HEK293T (cell line): Measurements from ENCODE around the gene GMDS.

Source experiments
- BHLHE40 ChIP-seq: fragments of 450-650 bp; IDR thresholded peaks from 2 replicates; pipeline ENCODE4 v1.6.1; 2016; ENCODE audit warnings: mild to moderate bottlenecking, moderate library complexity, borderline replicate concordance
- FOXK2 ChIP-seq: fragments of 450-650 bp; IDR thresholded peaks from 2 replicates; pipeline ENCODE4 v1.6.1; 2016; ENCODE audit warnings: mild to moderate bottlenecking

- TF ChIP-seq FOXK2 (no peak; the same call in 1 of the 2 replicates), BHLHE40 (no peak)
These were observed 477.7 kb downstream of the GMDS start for GRCh38 chr6:1767481-1768246.
